HEK293 (cell line): ENCODE measurements around the gene HECA.

Experiments
- KLF10 ChIP-seq: fragments of 450-650 bp; IDR thresholded peaks from 2 replicates; pipeline ENCODE4 v1.5.1; 2018; ENCODE audit warnings: missing biosample characterization, mild to moderate bottlenecking, missing genetic modification characterization
- KLF7 ChIP-seq: fragments of 450-650 bp; formaldehyde crosslinking; IDR thresholded peaks from 2 replicates; pipeline ENCODE4 v1.5.1; 2016; ENCODE audit warnings: missing biosample characterization, missing genetic modification characterization, borderline replicate concordance
- MYNN ChIP-seq: fragments of 450-650 bp; formaldehyde crosslinking; IDR thresholded peaks from 2 replicates; pipeline ENCODE4 v1.5.1; 2016; ENCODE audit warnings: missing biosample characterization, missing genetic modification characterization, borderline replicate concordance
- PRDM4 ChIP-seq: fragments of 450-650 bp; formaldehyde crosslinking; IDR thresholded peaks from 2 replicates; pipeline ENCODE4 v1.5.1; 2017; ENCODE audit warnings: missing biosample characterization, missing genetic modification characterization
- PRDM6 ChIP-seq: fragments of 450-650 bp; formaldehyde crosslinking; IDR thresholded peaks from 2 replicates; pipeline ENCODE4 v1.5.1; 2017; ENCODE audit warnings: missing biosample characterization, missing genetic modification characterization
- ZBTB17 ChIP-seq: fragments of 450-650 bp; formaldehyde crosslinking; IDR thresholded peaks from 2 replicates; pipeline ENCODE4 v1.5.1; 2016; ENCODE audit warnings: missing biosample characterization, missing genetic modification characterization
- ZBTB44 ChIP-seq: fragments of 450-650 bp; IDR thresholded peaks from 2 replicates; pipeline ENCODE4 v1.5.1; 2018; ENCODE audit warnings: missing biosample characterization, mild to moderate bottlenecking, missing genetic modification characterization
- ZBTB7A ChIP-seq: fragments of 450-650 bp; formaldehyde crosslinking; IDR thresholded peaks from 2 replicates; pipeline ENCODE4 v1.5.1; 2016; ENCODE audit warnings: low read depth, missing biosample characterization, missing genetic modification characterization
- ZEB2 ChIP-seq: fragments of 450-650 bp; formaldehyde crosslinking; IDR thresholded peaks from 2 replicates; pipeline ENCODE4 v1.5.1; 2016; ENCODE audit warnings: missing biosample characterization, missing genetic modification characterization
- ZFP41 ChIP-seq: fragments of 450-650 bp; formaldehyde crosslinking; IDR thresholded peaks from 2 replicates; pipeline ENCODE4 v1.5.1; 2016; ENCODE audit warnings: missing biosample characterization, missing genetic modification characterization, borderline replicate concordance
- ZNF10 ChIP-seq: fragments of 450-650 bp; formaldehyde crosslinking; IDR thresholded peaks from 2 replicates; pipeline ENCODE4 v1.5.1; 2017; ENCODE audit warnings: missing biosample characterization, missing genetic modification characterization
- ZNF23 ChIP-seq: fragments of 450-650 bp; formaldehyde crosslinking; IDR thresholded peaks from 2 replicates; pipeline ENCODE4 v1.5.1; 2016; ENCODE audit warnings: missing biosample characterization, missing genetic modification characterization, borderline replicate concordance
- ZNF24 ChIP-seq: fragments of 450-650 bp; formaldehyde crosslinking; IDR thresholded peaks from 2 replicates; pipeline ENCODE4 v1.5.1; 2016; ENCODE audit warnings: missing biosample characterization, missing genetic modification characterization
- ZNF311 ChIP-seq: fragments of 450-650 bp; formaldehyde crosslinking; IDR thresholded peaks from 2 replicates; pipeline ENCODE4 v1.5.1; 2017; ENCODE audit warnings: missing biosample characterization, missing genetic modification characterization, borderline replicate concordance
- ZNF354C ChIP-seq: fragments of 450-650 bp; formaldehyde crosslinking; IDR thresholded peaks from 2 replicates; pipeline ENCODE4 v1.5.1; 2016; ENCODE audit warnings: missing biosample characterization, missing genetic modification characterization, low read depth, borderline replicate concordance
- ZNF391 ChIP-seq: fragments of 450-650 bp; formaldehyde crosslinking; IDR thresholded peaks from 2 replicates; pipeline ENCODE4 v1.5.1; 2016; ENCODE audit warnings: low read depth, missing biosample characterization, missing genetic modification characterization, borderline replicate concordance
- ZNF394 ChIP-seq: fragments of 450-650 bp; formaldehyde crosslinking; IDR thresholded peaks from 2 replicates; pipeline ENCODE4 v1.5.1; 2016; ENCODE audit warnings: missing biosample characterization, missing genetic modification characterization, mild to moderate bottlenecking, moderate library complexity, borderline replicate concordance
- ZNF426 ChIP-seq: fragments of 450-650 bp; formaldehyde crosslinking; IDR thresholded peaks from 2 replicates; pipeline ENCODE4 v1.5.1; 2017; ENCODE audit warnings: missing biosample characterization, missing genetic modification characterization, mild to moderate bottlenecking, inconsistent platforms, moderate library complexity
- ZNF521 ChIP-seq: fragments of 450-650 bp; formaldehyde crosslinking; IDR thresholded peaks from 2 replicates; pipeline ENCODE4 v1.5.1; 2017; ENCODE audit warnings: missing biosample characterization, mild to moderate bottlenecking, missing genetic modification characterization
- ZNF548 ChIP-seq: fragments of 450-650 bp; formaldehyde crosslinking; IDR thresholded peaks from 2 replicates; pipeline ENCODE4 v1.5.1; 2016; ENCODE audit warnings: missing biosample characterization, missing genetic modification characterization
- ZNF600 ChIP-seq: fragments of 450-650 bp; formaldehyde crosslinking; IDR thresholded peaks from 2 replicates; pipeline ENCODE4 v1.5.1; 2016; ENCODE audit warnings: missing biosample characterization, missing genetic modification characterization
- ZNF610 ChIP-seq: fragments of 450-650 bp; formaldehyde crosslinking; IDR thresholded peaks from 2 replicates; pipeline ENCODE4 v1.5.1; 2016; ENCODE audit warnings: missing biosample characterization, missing genetic modification characterization, borderline replicate concordance
- ZNF660 ChIP-seq: fragments of 450-650 bp; IDR thresholded peaks from 2 replicates; pipeline ENCODE4 v1.5.1; 2018; ENCODE audit warnings: missing biosample characterization, mild to moderate bottlenecking, missing genetic modification characterization
- ZNF777 ChIP-seq: fragments of 450-650 bp; formaldehyde crosslinking; IDR thresholded peaks from 2 replicates; pipeline ENCODE4 v1.5.1; 2017; ENCODE audit warnings: missing biosample characterization, missing genetic modification characterization, borderline replicate concordance
- ZNF791 ChIP-seq: fragments of 450-650 bp; formaldehyde crosslinking; IDR thresholded peaks from 2 replicates; pipeline ENCODE4 v1.5.1; 2016; ENCODE audit warnings: missing biosample characterization, missing genetic modification characterization
- ZSCAN18 ChIP-seq: fragments of 450-650 bp; formaldehyde crosslinking; IDR thresholded peaks from 2 replicates; pipeline ENCODE4 v1.5.1; 2016; ENCODE audit warnings: missing biosample characterization, missing genetic modification characterization
- ZSCAN30 ChIP-seq: fragments of 450-650 bp; IDR thresholded peaks from 2 replicates; pipeline ENCODE4 v1.5.1; 2018; ENCODE audit warnings: missing biosample characterization, mild to moderate bottlenecking, missing genetic modification characterization, moderate library complexity
- ZSCAN5A ChIP-seq: fragments of 450-650 bp; formaldehyde crosslinking; IDR thresholded peaks from 2 replicates; pipeline ENCODE4 v1.5.1; 2016; ENCODE audit warnings: missing biosample characterization, missing genetic modification characterization

The HECA gene

GRCh38 chr6:139124887-139125672 is 9.8 kb upstream of the HECA start (continued):
- no peak for TF ChIP-seq ZNF354C (tag by site-specific recombination)
- no peak for TF ChIP-seq ZNF791 (tag by site-specific recombination)
- TF ChIP-seq MYNN (tag by site-specific recombination), result no peak
- TF ChIP-seq ZSCAN5A (tag by site-specific recombination), result no peak
- no peak for TF ChIP-seq PRDM6 (tag by site-specific recombination)
- TF ChIP-seq ZNF10 (tag by site-specific recombination), result no peak
- no peak for TF ChIP-seq ZNF521 (tag by site-specific recombination)
- no peak for TF ChIP-seq ZNF777 (tag by site-specific recombination)
- no peak for TF ChIP-seq ZFP41 (tag by site-specific recombination)
- no peak for TF ChIP-seq ZNF426
- TF ChIP-seq ZBTB17 (tag by site-specific recombination), result peak; percentile 57; the same call in 1 of the 2 replicates
- TF ChIP-seq ZNF24 (tag by site-specific recombination), result no peak
- no peak for TF ChIP-seq KLF10
- no peak for TF ChIP-seq ZNF23 (tag by site-specific recombination)
- TF ChIP-seq ZEB2 (tag by site-specific recombination), result 0 out of 2 replicates have a peak, but pooled peaks have one; percentile 13
- TF ChIP-seq ZNF660 (tag by site-specific recombination), result no peak
- no peak for TF ChIP-seq ZSCAN30 (tag by site-specific recombination)
- peak; percentile 94 for TF ChIP-seq ZBTB44
- no peak for TF ChIP-seq ZNF548 (tag by site-specific recombination)
- TF ChIP-seq ZNF610 (tag by site-specific recombination), result no peak
- TF ChIP-seq ZNF394 (tag by site-specific recombination), result no peak
- TF ChIP-seq ZNF600 (tag by site-specific recombination), result no peak
- no peak for TF ChIP-seq ZNF391 (tag by site-specific recombination)
- no peak for TF ChIP-seq ZBTB7A (tag by site-specific recombination)
- TF ChIP-seq ZNF311, result no peak
- no peak for TF ChIP-seq PRDM4 (tag by site-specific recombination)
- TF ChIP-seq KLF7 (tag by site-specific recombination), result no peak
- TF ChIP-seq ZSCAN18 (tag by site-specific recombination), result no peak
